Islet of Langerhans (tissue), 1 donor: Measurements from ENCODE around the gene DEAF1.

ENCODE experiments used
- FAIRE-seq: peaks from one replicate; lab custom pipeline; 2011; peaks lifted over from hg19 to GRCh38; lab: Jason Lieb, UNC

The DEAF1 gene

DNA sequence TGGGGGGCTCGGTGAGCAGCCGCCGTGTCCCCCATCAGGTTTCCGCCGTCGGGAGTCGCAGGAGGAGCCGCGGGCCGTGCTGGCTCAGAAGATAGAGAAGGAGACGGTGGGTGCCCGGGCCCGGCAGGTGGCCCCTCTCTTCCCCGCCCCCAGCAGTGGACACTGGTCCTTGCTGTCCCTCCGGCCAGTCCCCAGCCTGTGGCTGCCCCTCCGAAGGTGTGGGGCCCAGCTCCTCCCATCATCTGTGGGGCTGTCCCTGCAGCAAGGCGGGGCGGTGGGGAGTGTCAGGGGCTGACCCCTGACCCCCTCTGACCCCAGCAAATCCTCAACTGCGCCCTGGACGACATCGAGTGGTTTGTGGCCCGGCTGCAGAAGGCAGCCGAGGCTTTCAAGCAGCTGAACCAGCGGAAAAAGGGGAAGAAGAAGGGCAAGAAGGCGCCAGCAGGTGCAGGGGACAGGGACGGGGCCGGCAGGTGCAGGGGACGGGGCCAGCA lies 26.3 kb upstream of the DEAF1 start:
- no peak for FAIRE-seq

- no peak for FAIRE-seq
Observed at GRCh38 chr11:720642-721246, 25.7 kb upstream of the DEAF1 start.

DNA sequence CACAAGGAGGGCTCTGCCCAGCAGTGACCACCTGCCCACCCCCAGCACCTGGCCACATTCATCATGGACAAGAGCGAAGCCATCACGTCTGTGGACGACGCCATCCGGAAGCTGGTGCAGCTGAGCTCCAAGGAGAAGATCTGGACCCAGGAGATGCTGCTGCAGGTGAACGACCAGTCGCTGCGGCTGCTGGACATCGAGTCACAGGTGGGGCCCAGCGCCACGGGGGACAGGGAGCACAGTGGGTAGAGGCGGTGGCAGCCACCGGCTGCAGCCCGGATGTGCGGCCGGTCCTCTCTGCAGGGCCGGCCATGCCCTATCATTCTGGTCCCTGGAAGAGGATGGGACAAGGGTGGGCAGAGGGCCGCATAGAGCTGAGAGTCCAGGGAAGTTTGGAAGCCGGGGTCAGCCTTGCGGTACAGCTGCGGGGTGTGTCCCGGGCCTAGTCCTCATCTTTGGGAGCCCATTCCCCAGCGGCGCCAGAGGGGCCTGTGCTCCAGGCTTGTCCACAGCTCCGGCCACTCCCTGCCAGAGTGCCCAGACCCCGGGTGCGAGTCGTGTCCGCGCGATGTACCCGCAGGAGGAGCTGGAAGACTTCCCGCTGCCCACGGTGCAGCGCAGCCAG lies 25.1 kb upstream of the DEAF1 start:
- no peak for FAIRE-seq

DNA sequence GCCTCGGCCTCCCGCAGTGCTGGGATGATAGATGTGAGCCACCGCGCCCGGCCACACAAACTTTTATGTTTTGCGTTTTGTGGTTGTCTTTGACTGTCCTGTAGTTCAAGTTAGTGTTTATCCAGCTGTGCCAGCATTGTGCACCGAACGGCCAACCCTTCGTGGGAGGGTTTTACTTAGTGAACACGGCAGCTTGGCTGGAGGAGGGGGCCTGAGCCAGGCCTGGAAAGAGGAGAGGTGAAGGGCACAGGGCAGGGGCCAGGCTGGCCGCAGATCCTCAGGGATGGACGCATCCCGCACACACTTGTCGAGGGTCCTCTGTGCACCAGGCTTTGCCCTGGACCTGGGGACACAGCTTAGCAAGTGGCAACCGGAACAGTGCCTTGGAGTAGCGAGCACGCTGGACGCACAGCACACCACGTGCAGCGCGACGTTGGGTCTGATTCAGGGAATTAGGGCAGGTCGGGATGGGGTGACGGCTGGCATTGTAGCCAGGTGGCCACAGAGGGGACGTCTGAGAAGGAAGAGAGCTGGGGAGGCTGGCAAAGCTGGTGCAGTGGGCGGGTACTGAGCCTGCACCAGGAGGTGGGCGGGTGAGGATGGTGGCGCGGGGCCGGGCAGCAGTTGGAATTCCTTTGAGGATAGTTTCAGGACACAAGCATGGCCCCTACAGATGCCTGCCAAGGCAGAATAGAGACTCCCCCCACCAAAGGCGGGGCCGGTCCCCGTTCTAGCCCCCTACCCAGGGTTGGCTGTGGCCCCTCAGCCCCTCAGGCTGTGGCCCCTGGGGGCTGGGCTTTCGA lies 24.4 kb upstream of the DEAF1 start:
- no peak for FAIRE-seq

DNA sequence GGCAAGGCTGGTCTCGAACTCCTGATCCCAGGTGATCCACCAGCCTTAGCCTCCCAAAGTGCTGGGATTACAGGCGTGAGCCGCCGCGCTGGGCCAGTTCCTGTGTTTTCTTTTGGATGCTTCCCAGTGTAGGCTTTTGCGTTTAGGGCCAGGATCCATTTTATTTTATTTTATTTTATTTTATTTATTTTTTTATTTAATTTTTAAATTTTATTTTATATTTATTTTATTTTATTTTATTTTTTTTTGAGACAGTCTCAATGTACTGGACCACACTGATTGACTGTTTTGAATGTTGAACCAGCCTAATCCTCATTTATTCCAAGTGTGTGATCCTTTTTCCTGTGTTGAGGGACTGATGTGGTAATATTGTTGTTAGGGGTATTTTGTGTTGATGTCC lies 19.4 kb upstream of the DEAF1 start:
- no peak for FAIRE-seq

DNA sequence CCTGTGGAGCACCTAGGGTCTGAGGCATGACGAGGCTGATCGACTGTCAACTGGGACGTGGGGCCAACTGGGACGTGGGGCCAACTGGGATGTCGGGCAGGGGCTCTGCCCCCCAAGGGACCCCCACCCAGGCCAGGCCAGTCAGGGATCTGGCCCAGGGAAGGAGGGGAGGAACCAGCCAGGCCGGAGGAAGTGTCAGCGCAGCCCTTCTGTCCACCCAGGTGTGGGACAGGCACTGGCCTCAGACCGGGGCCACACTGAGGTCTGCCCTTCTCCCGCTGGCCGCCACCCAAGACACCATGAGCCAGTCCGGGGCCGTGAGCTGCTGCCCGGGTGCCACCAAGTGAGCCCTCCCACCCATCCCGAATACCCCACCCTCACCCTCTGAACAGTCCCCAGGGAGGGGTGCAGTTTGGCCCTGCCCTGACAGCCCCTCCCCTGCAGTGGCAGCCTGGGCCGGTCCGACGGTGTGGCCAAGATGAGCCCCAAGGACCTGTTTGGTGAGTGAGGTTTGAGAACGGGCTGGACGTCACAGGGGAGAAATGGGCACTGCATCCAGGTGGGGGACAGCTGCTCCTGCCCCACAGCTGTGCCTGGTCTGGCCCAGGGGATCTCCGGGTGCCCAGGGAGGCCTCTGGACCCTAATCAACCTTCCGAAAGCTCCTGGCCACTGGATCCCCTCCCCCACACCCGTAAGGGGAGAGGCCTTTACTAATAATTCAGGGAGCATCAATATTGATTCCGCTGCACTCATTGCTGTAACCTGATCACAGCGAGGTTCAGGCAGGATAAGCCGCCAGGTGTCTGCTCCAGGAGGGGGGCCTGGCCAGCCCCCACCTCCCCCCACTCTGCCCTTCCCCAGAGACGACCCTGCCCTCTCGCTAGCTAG lies 14.3 kb upstream of the DEAF1 start:
- FAIRE-seq: no peak

DNA sequence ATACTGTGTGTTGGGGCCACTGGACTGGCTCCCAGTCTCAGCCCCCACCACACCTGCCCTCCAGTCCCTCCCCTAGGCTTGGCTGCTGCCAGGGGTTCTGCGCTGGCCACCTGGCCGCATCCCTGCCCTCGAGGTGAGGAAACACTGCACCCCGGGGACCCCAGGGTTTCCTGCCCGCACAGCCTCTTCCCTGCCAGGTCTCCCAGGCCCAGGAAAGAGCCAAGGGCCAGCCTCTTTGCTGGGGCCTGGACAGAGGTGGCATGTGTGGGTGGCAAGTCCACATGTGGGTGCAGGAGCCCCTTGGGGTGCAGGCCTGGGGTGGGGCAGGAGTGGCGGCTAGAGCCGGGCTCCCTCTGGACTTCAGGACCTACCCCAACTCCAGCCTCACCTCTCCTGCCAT lies 13.5 kb upstream of the DEAF1 start:
- FAIRE-seq: no peak

DNA sequence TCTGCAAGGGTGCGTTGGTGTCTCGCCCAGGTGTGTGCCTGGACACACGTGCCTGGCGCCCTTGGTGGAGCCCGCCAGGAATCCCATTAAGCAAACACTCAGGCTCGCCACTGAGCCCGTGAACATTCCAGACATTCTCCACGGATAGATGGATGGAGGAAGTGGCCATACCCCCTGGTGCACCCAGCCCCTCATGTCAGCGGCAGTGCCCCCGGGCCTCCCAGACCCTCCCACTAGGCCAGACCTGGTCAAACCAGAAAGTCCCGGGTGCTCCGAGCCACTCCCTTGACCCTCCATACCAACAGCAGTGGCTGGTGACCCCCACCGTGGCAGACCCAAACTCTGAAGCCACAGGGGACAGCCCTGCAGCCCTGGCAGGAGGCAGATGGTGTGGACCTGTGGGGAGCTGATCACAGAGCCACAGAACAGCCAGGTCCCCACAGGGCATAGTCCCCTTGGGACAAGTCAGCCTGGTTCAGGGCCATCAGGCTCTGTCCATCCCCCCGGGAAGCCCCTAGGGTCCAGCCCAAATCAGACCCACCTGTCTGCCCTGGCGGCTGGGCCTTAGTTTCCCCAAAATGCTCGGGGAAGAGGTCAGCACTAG lies 12.9 kb upstream of the DEAF1 start:
- no peak for FAIRE-seq

DNA sequence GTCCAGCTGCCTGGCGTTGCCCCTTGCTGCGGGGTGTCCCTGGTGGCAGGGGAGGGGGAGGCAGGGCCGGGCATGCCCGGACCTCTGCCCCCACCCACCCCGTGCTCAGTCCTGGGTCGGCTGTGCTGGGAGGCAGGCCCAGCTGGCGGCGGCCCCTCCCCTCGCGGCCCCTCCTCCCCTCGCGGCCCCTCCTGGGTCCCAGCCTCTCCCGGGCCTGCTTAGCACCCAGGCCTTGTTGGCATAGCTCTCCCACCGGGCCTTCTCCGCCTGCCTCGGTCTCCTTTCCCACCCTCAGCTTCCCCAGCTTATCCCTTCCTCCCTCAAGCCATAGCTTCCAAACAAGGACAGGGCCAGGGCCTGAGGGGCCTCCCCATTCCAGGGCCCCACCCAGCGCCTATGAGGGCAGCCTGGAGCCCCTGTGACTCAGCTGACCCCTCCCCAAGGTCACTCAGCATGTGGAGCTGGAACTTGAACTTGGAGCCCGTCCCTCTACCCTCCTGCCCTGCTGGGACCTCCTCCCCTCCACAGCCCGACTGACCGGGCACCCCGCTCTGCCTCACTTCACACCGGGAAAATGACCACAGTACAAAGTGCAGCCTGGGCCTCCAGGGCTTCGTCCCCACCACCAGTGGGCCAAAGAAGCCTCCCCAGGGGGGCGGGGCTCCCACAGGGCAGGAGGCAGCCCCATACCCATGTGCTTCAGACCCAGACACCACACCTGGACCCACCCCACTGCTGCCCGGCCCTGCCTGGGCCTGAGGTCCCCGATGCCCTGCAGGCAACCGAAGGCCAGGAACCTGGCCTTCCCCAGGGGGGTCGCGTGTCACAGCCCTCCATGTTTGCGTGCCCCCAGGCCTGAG lies 12.2 kb upstream of the DEAF1 start:
- no peak for FAIRE-seq

DNA sequence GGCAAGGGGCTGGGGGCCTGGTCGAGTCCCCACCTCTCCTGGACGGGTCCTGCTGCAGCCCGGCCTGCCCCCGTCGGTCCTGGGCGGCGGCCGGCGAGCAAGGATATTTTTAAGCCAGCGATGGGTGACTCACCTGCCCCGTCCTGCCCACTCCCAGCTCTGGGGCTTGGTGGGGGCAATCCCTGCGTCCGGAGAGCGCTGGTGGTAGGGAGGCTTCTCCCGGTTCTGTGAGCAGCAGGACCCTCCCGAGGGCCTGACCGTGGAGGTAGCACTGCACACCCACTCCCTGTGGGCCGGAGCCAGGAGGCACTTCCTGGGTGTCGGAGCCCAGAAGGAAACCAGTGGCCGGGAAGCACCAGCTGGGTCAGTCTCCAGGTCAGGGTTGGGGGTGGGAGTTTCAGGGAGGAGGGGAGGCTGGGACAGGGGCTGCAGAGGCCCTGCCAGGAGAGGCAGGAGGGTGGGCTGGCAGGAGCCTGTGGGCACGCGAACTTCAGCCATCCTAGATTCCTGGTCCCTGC lies 11.5 kb upstream of the DEAF1 start:
- FAIRE-seq: no peak

DNA sequence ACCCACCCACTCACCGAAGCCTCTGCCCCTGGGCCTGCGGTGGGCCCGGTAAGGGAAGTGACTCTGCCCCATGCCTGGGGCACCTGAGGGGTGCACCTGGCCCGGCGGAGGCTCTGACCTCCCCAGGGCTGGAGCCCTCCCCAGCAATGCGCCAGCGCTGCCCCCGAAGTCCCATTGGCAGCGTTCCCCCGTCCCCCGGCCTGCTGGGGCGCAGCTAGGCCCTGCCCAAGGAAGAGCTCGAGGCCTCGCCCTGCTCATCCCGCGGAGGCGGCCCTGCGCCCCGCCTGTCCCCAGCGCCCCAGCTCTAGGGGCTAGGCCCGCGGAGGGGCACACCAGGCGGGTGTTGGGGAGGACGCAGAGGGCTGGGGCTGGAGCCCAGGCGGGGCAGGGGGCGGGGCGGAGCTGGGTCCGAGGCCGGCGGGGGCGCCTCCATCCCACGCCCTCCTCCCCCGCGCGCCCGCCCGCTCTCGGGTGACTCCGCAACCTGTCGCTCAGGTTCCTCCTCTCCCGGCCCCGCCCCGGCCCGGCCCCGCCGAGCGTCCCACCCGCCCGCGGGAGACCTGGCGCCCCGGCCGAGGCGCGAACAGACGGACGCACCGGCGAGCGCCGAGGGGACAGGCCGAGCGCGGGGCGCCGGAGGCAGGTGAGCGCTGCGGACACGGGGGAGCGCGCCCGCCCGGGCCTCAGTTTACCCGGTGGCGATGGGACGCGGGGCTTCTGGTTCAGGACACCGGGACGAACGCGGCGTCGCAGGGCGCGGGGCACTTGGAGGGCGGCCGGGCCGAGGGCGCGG lies 10.8 kb upstream of the DEAF1 start, which contains the start of gene EPS8L2:
Gene EPS8L2 (plus strand): TSS at position 586 of the 793 bp plus-strand sequence. CDS start 3,177 bp downstream, outside the sequence.
- FAIRE-seq: no peak

- FAIRE-seq: no peak
Observed at GRCh38 chr11:704781-705645, 10.0 kb upstream of the DEAF1 start.

GRCh38 chr11:704228-704674 lies 9.2 kb upstream of the DEAF1 start:
- FAIRE-seq: no peak

GRCh38 chr11:703506-703905 lies 8.5 kb upstream of the DEAF1 start:
- no peak for FAIRE-seq

DNA sequence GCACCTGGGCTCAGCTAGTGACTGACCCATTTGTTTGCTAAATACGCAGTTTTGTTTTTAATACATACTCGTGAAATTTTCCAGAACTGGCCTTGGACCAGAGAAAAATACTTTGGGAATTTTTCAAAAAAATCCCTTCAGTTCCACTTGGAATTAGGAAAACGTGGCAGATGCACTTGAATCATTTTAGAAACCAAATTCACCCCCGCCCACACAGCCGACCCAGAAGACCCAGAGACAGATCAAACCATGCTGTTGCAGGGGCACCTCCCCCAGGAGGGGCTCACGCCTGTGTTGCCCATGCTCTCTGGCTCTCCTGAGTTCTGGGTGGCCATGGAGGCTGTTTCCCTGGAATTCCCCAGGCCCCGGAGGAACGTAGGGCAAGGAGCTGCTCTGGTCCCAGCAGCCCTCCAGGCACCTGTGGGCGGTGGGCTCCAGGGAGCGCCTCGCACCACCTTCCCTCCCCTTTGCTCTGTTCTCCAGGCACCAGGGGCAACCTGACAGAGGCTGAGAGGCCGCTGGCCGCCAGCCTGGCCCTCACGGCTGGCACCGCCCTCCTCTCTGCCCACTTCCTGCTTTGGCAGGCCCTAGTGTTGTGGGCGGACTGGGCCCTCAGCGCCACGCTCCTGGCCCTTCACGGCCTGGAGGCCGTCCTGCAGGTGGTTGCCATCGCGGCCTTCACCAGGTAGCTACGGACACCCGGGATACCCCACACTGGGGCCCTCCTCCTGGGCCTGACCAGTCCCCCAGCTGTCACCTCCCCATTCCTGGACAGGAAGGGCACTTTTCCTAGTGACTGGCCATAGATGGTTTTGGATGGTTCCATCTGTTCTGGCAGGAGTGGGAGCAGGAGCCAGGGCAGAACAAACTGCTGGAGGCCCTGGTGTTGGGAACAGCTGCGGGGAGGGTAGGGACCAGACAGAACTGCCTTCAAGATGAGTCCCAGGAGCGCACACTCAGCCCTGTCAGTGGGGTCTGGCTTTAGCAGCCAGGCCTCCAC lies 7.7 kb upstream of the DEAF1 start:
- no peak for FAIRE-seq

DNA sequence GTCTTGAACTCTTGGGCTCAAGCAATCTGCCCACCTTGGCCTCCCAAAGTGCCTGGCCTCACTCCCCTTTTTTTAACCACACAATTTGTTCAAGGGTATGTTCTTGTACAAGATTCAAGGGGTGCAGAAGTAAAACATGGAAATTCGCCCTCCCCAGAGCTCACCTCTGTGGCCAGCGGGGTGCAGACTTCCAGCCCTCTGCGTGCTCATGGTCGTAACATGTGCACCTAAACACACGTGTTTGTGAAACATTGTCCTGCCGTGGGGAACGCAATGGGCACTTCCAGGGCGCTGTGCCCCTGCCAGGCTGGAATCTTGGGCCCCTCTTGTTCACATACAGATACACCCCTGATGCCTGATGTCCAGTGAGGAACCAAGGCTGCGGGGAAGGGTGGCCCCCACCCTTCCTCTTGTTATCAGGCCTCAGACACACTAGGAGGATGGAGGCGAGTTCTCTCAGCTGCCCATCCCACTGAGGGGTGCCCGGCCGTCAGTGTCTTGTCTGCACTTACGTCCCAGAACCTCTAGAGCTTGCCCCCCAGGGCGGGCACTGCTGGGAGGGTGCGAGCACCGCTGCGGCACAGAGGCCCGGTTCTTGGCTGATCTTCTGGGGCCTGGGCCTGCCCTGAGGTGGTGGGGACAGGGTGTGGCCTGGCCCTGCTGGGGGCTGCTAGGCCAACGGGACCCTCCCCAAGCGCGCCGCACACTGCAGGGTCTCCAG lies 6.9 kb upstream of the DEAF1 start:
- no peak for FAIRE-seq

GRCh38 chr11:699753-700152 lies 4.7 kb upstream of the DEAF1 start:
- FAIRE-seq: no peak
